ENCODE measurements around the gene TECTA.

GRCh38 chr11:121214861-121215260 is 113.8 kb downstream of the TECTA start:
- TF ChIP-seq CBX5 (IDR thresholded peaks at IDR 0.05; ENCODE audit: low read depth, low read length): no peak
- TF ChIP-seq KDM1A (IDR thresholded peaks at IDR 0.05; ENCODE audit: borderline replicate concordance, low read length): no peak

Measured in H1 (cell line).